ENCODE results near the gene TLCD3A.

Gene TLCD3A

GRCh38 chr17:688100-688989 lies 44.1 kb upstream of the TLCD3A start:
- Histone ChIP-seq H3K36me3 (replicated peaks; ENCODE audit: low read depth, low read length) (no peaks in the 10 kb centered on the region), H4K20me1 (ENCODE audit: insufficient read depth, low read length) (no peaks in the 10 kb centered on the region)
- TF ChIP-seq, protein P1, sequence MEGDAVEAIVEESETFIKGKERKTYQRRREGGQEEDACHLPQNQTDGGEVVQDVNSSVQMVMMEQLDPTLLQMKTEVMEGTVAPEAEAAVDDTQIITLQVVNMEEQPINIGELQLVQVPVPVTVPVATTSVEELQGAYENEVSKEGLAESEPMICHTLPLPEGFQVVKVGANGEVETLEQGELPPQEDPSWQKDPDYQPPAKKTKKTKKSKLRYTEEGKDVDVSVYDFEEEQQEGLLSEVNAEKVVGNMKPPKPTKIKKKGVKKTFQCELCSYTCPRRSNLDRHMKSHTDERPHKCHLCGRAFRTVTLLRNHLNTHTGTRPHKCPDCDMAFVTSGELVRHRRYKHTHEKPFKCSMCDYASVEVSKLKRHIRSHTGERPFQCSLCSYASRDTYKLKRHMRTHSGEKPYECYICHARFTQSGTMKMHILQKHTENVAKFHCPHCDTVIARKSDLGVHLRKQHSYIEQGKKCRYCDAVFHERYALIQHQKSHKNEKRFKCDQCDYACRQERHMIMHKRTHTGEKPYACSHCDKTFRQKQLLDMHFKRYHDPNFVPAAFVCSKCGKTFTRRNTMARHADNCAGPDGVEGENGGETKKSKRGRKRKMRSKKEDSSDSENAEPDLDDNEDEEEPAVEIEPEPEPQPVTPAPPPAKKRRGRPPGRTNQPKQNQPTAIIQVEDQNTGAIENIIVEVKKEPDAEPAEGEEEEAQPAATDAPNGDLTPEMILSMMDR (IDR thresholded peaks at IDR 0.05; ENCODE audit: low read depth, low read length) = no peak
- TF ChIP-seq EZH2phosphoT487 (IDR thresholded peaks at IDR 0.05; ENCODE audit: low read depth) = no peak

GRCh38 chr17:689556-690275 lies 42.7 kb upstream of the TLCD3A start:
- Histone ChIP-seq H4K20me1 (ENCODE audit: insufficient read depth, low read length) (no peaks in the 10 kb centered on the region), H3K9me3 (ENCODE audit: insufficient read depth, low read length) (no peaks in the 10 kb centered on the region), H3K27ac (ENCODE audit: low read length) (no peak overlapping the region), H3K27me3 (ENCODE audit: low read depth, low read length) (no peaks in the 10 kb centered on the region), H3K4me2 (ENCODE audit: low read length) (no peak overlapping the region), H2AFZ (ENCODE audit: low read depth, low read length) (no peak overlapping the region), H3K4me1 (ENCODE audit: low read length) (no peaks in the 10 kb centered on the region), H3K79me2 (ENCODE audit: low read length) (no peaks in the 10 kb centered on the region), H3K36me3 (replicated peaks; ENCODE audit: low read depth, low read length) (no peaks in the 10 kb centered on the region), H3K4me3 (ENCODE audit: low read length) (no peak overlapping the region), H3K9ac (ENCODE audit: low read length) (no peak overlapping the region)
- no peak for TF ChIP-seq EZH2phosphoT487 (IDR thresholded peaks at IDR 0.05; ENCODE audit: low read depth)
- TF ChIP-seq, protein P1 (IDR thresholded peaks at IDR 0.05; ENCODE audit: low read depth, low read length) = no peak

More at GRCh38 chr17:688100-688989, 44.1 kb upstream of the TLCD3A start:
- Histone ChIP-seq H3K9me3 (ENCODE audit: insufficient read depth, low read length) (no peaks in the 10 kb centered on the region), H3K9ac (ENCODE audit: low read length) (no peak overlapping the region), H3K4me1 (ENCODE audit: low read length) (no peaks in the 10 kb centered on the region), H3K27ac (ENCODE audit: low read length) (no peak overlapping the region), H3K27me3 (ENCODE audit: low read depth, low read length) (no peaks in the 10 kb centered on the region), H3K79me2 (ENCODE audit: low read length) (no peaks in the 10 kb centered on the region), H2AFZ (ENCODE audit: low read depth, low read length) (no peak overlapping the region), H3K4me3 (ENCODE audit: low read length) (no peak overlapping the region), H3K4me2 (ENCODE audit: low read length) (no peak overlapping the region)

- Histone ChIP-seq H3K79me2 (ENCODE audit: low read length) (no peaks in the 10 kb centered on the region), H3K27ac (ENCODE audit: low read length) (no peak overlapping the region), H3K4me2 (ENCODE audit: low read length) (no peak overlapping the region), H3K9ac (ENCODE audit: low read length) (no peak overlapping the region), H4K20me1 (ENCODE audit: insufficient read depth, low read length) (no peaks in the 10 kb centered on the region), H2AFZ (ENCODE audit: low read depth, low read length) (no peak overlapping the region), H3K4me1 (ENCODE audit: low read length) (no peaks in the 10 kb centered on the region), H3K36me3 (replicated peaks; ENCODE audit: low read depth, low read length) (no peaks in the 10 kb centered on the region), H3K9me3 (ENCODE audit: insufficient read depth, low read length) (no peaks in the 10 kb centered on the region), H3K4me3 (ENCODE audit: low read length) (no peak overlapping the region), H3K27me3 (ENCODE audit: low read depth, low read length) (no peaks in the 10 kb centered on the region)
- TF ChIP-seq EZH2phosphoT487 (IDR thresholded peaks at IDR 0.05; ENCODE audit: low read depth) = no peak
- TF ChIP-seq, protein P1 (IDR thresholded peaks at IDR 0.05; ENCODE audit: low read depth, low read length) = no peak
These were observed 42.0 kb upstream of the TLCD3A start for GRCh38 chr17:690361-690760.

GRCh38 chr17:691423-691822 lies 41.0 kb upstream of the TLCD3A start:
- Histone ChIP-seq H3K4me2 (ENCODE audit: low read length) (no peak overlapping the region), H3K27ac (ENCODE audit: low read length) (no peak overlapping the region), H3K9me3 (ENCODE audit: insufficient read depth, low read length) (no peaks in the 10 kb centered on the region), H3K9ac (ENCODE audit: low read length) (no peak overlapping the region), H3K36me3 (replicated peaks; ENCODE audit: low read depth, low read length) (no peaks in the 10 kb centered on the region), H3K4me3 (ENCODE audit: low read length) (no peak overlapping the region), H3K79me2 (ENCODE audit: low read length) (no peaks in the 10 kb centered on the region), H2AFZ (ENCODE audit: low read depth, low read length) (no peak overlapping the region), H3K27me3 (ENCODE audit: low read depth, low read length) (no peaks in the 10 kb centered on the region), H4K20me1 (ENCODE audit: insufficient read depth, low read length) (no peaks in the 10 kb centered on the region), H3K4me1 (ENCODE audit: low read length) (no peaks in the 10 kb centered on the region)
- TF ChIP-seq, protein P1 (IDR thresholded peaks at IDR 0.05; ENCODE audit: low read depth, low read length) = no peak
- TF ChIP-seq EZH2phosphoT487 (IDR thresholded peaks at IDR 0.05; ENCODE audit: low read depth) = no peak
